B cell (primary cell): ENCODE measurements around the gene PLCB4.

Experiments
- EZH2 ChIP-seq: IDR thresholded peaks from 2 replicates; pipeline ENCODE4 v1.6.1; 2012; ENCODE audit warnings: borderline replicate concordance, low read depth, mild to moderate bottlenecking, moderate library complexity, low read length; ENCODE audit not compliant: insufficient read depth, poor library complexity, severe bottlenecking
- TF ChIP-seq, protein P1 (sequence below): fragments of 200-600 bp; IDR thresholded peaks from one replicate; pipeline ENCODE4 v1.8.0; 2022; ENCODE audit warnings: antibody characterized with exemption, mild to moderate bottlenecking

DNA sequence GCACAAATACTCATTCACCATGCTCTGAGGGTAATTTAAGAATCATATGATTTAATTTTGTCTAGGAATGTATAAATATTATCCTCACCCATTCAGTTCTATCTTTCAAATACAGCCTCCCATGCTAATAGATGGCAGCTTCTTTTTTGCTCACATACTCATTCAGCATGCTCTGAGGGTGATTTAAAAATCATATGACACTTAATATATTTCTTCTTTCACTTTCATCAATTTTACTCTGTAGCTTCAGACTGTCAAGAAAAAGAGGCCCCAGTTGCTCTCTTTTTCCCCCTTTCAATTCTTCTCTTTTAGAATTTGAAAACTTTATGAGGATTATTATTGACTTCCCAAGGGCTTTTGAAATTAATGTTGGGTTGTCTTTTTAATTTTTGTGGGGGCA is 283.9 kb downstream of the PLCB4 start:
- TF ChIP-seq, protein P1, sequence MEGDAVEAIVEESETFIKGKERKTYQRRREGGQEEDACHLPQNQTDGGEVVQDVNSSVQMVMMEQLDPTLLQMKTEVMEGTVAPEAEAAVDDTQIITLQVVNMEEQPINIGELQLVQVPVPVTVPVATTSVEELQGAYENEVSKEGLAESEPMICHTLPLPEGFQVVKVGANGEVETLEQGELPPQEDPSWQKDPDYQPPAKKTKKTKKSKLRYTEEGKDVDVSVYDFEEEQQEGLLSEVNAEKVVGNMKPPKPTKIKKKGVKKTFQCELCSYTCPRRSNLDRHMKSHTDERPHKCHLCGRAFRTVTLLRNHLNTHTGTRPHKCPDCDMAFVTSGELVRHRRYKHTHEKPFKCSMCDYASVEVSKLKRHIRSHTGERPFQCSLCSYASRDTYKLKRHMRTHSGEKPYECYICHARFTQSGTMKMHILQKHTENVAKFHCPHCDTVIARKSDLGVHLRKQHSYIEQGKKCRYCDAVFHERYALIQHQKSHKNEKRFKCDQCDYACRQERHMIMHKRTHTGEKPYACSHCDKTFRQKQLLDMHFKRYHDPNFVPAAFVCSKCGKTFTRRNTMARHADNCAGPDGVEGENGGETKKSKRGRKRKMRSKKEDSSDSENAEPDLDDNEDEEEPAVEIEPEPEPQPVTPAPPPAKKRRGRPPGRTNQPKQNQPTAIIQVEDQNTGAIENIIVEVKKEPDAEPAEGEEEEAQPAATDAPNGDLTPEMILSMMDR = no peak
- no peak for TF ChIP-seq EZH2
